A549 (cell line): Measurements from ENCODE around the gene ZSWIM5. TPM values are rescaled to one million over a fixed set of nuclear protein-coding genes. Genes with fewer than 3 reads are reported as not detected.
"Not testable (repeated sequence)": the region's sequence is repeated elsewhere in the genome, so short reads cannot be mapped to it uniquely, and the experiment has no call there.

ENCODE experiments used
- ATAC-seq, 2 experiments: fragments of 200-7000 bp in 1 of 2; fragments of >200 bp in 1 of 2; cut with Nextera tagmentation in 1 of 2; cut with Tn5 transposase in 1 of 2; 3 replicates each; pipeline versions ENCODE4 v1.8.0 to v1.9.1; 2018 to 2020; ENCODE audit warnings: mild to moderate bottlenecking in 1 of 2, moderate library complexity in 1 of 2
- CTCF ChIA-PET: fragments of 300-600 bp; sonication (Branson Sonifier 250); formaldehyde crosslinking; extraction: SDS; loops from one replicate; lab custom pipeline; 2021; ENCODE audit warnings: antibody characterized with exemption, inconsistent platforms; lab: Yijun Ruan, JAX
- POLR2A ChIA-PET: fragments of 350-600 bp; formaldehyde crosslinking; extraction: SDS; loops from one replicate; lab custom pipeline; 2021; ENCODE audit warnings: antibody characterized with exemption, inconsistent platforms; lab: Yijun Ruan, JAX
- DNase-seq, 2 experiments: peaks; one replicate each; pipeline versions ENCODE4 v3.0.0 to v3.0.0-alpha.2; 2011 to 2016; ENCODE audit warnings: low read depth in 1 of 2, low spot score in 1 of 2
- FAIRE-seq: peaks from 2 replicates; lab custom pipeline; 2011; peaks lifted over from hg19 to GRCh38; lab: Jason Lieb, UNC
- H3K27ac ChIP-seq, 2 experiments: fragments of >200 bp; sonication (Bioruptor Twin); formaldehyde crosslinking; 3 replicates each; pipeline ENCODE4 v1.5.1; 2016 to 2017
- H3K4me1 ChIP-seq: fragments of >200 bp; sonication (Bioruptor Twin); formaldehyde crosslinking; 3 replicates; pipeline ENCODE4 v1.6.1; 2016
- H3K4me2 ChIP-seq: fragments of >200 bp; sonication (Bioruptor Twin); formaldehyde crosslinking; 3 replicates; pipeline ENCODE4 v1.6.1; 2016
- H3K4me3 ChIP-seq: fragments of >200 bp; sonication (Bioruptor Twin); formaldehyde crosslinking; 3 replicates; pipeline ENCODE4 v1.5.1; 2016
- H3K9me3 ChIP-seq: fragments of >200 bp; sonication (Bioruptor Twin); formaldehyde crosslinking; 3 replicates; pipeline ENCODE4 v1.6.1; 2016
- CBX2 ChIP-seq: fragments of 200-600 bp; sonication (generic); IDR thresholded peaks from 2 replicates; pipeline ENCODE4 v1.6.1; 2016; ENCODE audit warnings: low read depth, mild to moderate bottlenecking, borderline replicate concordance
- EHF ChIP-seq: fragments of 250-450 bp; sonication (Bioruptor Pico); IDR thresholded peaks from 2 replicates; pipeline ENCODE4 v1.5.0; 2020; ENCODE audit warnings: mild to moderate bottlenecking
- ELK1 ChIP-seq: fragments of 150-350 bp; IDR thresholded peaks from 2 replicates; pipeline ENCODE4 v1.6.1; 2014; ENCODE audit warnings: low read depth, mild to moderate bottlenecking, low read length
- HDAC2 ChIP-seq: fragments of 200-600 bp; sonication (generic); IDR thresholded peaks from 2 replicates; pipeline ENCODE4 v1.6.1; 2016
- HES2 ChIP-seq: fragments of >200 bp; sonication (Bioruptor Twin); formaldehyde crosslinking; IDR thresholded peaks from 2 replicates; pipeline ENCODE4 v1.6.1; 2016
- HMGXB4 ChIP-seq: fragments of 250-450 bp; sonication (Bioruptor Pico); IDR thresholded peaks from 2 replicates; pipeline ENCODE4 v1.5.0; 2021; ENCODE audit warnings: mild to moderate bottlenecking, moderate library complexity, borderline replicate concordance
- HOXB13 ChIP-seq: fragments of 250-450 bp; sonication (Bioruptor Pico); IDR thresholded peaks from 2 replicates; pipeline ENCODE4 v1.5.0; 2020; ENCODE audit warnings: low read depth, mild to moderate bottlenecking, moderate library complexity
- HOXB5 ChIP-seq: fragments of 250-450 bp; sonication (Bioruptor Pico); IDR thresholded peaks from 2 replicates; pipeline ENCODE4 v1.5.0; 2020; ENCODE audit warnings: mild to moderate bottlenecking, moderate library complexity
- JUN ChIP-seq, 2 experiments: fragments of >200 bp; sonication (Bioruptor Twin); formaldehyde crosslinking; IDR thresholded peaks; 2 replicates in 1 of 2; 3 replicates in 1 of 2; pipeline ENCODE4 v1.6.1; 2016 to 2017
- JUNB ChIP-seq: fragments of >200 bp; sonication (Bioruptor Twin); formaldehyde crosslinking; IDR thresholded peaks from 2 replicates; pipeline ENCODE4 v1.6.1; 2016
- KDM1A ChIP-seq: fragments of 200-600 bp; sonication (generic); IDR thresholded peaks from 2 replicates; pipeline ENCODE4 v1.6.1; 2016; ENCODE audit warnings: low read depth, mild to moderate bottlenecking
- MAFK ChIP-seq: fragments of 450-650 bp; IDR thresholded peaks from 2 replicates; pipeline ENCODE4 v1.6.1; 2014; ENCODE audit not compliant: partially characterized antibody
- MYC ChIP-seq: IDR thresholded peaks from 2 replicates; pipeline ENCODE4 v1.6.1; 2012; ENCODE audit warnings: mild to moderate bottlenecking, inconsistent platforms, low read length, improper control_type of control experiment, borderline replicate concordance
- NR3C1 ChIP-seq: fragments of >200 bp; sonication (Bioruptor Twin); formaldehyde crosslinking; IDR thresholded peaks from 3 replicates; pipeline ENCODE4 v1.6.1; 2017
- POLR2A ChIP-seq: IDR thresholded peaks from 2 replicates; pipeline ENCODE4 v1.6.1; 2012; ENCODE audit warnings: mild to moderate bottlenecking, low read length
- RFX5 ChIP-seq: fragments of 450-650 bp; IDR thresholded peaks from 2 replicates; pipeline ENCODE4 v1.7.1; 2014; ENCODE audit warnings: antibody characterized with exemption, mild to moderate bottlenecking, moderate library complexity
- TFCP2L1 ChIP-seq: fragments of 250-450 bp; sonication (Bioruptor Pico); IDR thresholded peaks from 2 replicates; pipeline ENCODE4 v1.5.0; 2021; ENCODE audit warnings: mild to moderate bottlenecking
- ZFP36 ChIP-seq: fragments of 450-650 bp; IDR thresholded peaks from 2 replicates; pipeline ENCODE4 v1.6.1; 2014; ENCODE audit warnings: borderline replicate concordance; ENCODE audit not compliant: partially characterized antibody
- ZNF302 ChIP-seq: fragments of 250-450 bp; sonication (Bioruptor Pico); IDR thresholded peaks from 2 replicates; pipeline ENCODE4 v1.9.0; 2021; ENCODE audit warnings: inconsistent platforms, mild to moderate bottlenecking, moderate library complexity
- WGBS: methylation state at CpG from one replicate; pipeline ENCODE4 v1.1.6; 2017; ENCODE audit errors: missing lambda C conversion rate; 5-methylcytosine and 5-hydroxymethylcytosine counted together
- polyA plus RNA-seq, 4 experiments: library from polyadenylated mRNA; depleted of rRNA in 3 of 4; stranded (reverse); fragments of >200 nt; fragmentation: RNase III in 1 of 4; extraction: RNeasy Plus Mini Kit Qiagen cat#74134 plus additional on column Dnase treatment in 1 of 4; gene quantifications; 2 replicates in 3 of 4; 3 replicates in 1 of 4; pipeline ENCODE4 v1.2.3, GENCODE V29; 2011 to 2017
- TF ChIP-seq, protein P1 (sequence below): fragments of >200 bp; sonication (Bioruptor Twin); formaldehyde crosslinking; IDR thresholded peaks from 3 replicates; pipeline ENCODE4 v1.6.1; 2016
- TF ChIP-seq, protein P2 (sequence below): fragments of >200 bp; sonication (Bioruptor Twin); formaldehyde crosslinking; IDR thresholded peaks from 3 replicates; pipeline ENCODE4 v1.5.1; 2016

Gene ZSWIM5
- polyA plus RNA-seq, 2 of the 4 experiments (the other 2 are of a cell fraction): 0.52 to 1.3 TPM

DNA sequence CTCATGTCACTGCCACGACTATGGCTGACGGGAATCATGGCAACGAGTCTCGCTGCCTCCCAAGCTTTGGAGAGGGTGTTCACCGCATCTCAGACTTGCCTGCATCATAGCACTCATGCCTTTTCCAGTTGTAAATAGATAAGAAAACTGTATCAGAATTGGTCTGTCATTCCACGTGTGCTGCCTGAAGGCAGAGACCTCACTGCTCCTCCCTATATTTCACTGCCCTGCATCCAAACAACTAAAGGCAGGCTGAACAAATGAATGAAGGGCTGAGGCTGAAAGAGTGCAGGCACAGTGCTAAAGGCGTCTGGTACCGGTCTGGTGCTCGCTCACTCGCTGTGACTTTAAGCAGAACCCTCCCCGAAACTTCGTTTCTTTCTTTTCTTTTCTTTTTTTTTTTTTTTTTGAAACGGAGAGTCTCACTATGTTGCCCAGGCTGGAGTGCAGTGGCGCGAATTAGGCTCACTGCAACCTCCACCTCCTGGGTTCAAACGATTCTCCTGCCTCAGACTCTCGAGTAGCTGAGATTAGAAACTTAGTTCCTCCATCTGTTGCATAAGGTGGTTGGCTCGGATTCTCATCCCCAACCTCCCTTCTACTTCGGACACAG lies 220.6 kb downstream of the ZSWIM5 start:
- peaks cover 8% of the 10 kb centered on the region; the same call in 2 of the 3 replicates for H3K4me1 ChIP-seq
- no peak for TF ChIP-seq ELK1
- ChIA-PET CTCF (interaction anchor here (0.9 to 1.3 kb wide), 5 partner anchors 25 to 531 kb away, joined by 3 to 5 read pairs (median 3); no protein-coding TSS in a partner anchor), POLR2A (interaction anchor here (0.7 to 2.0 kb wide), 4 partner anchors 26 to 317 kb away, joined by 3 to 9 read pairs (median 4); partner anchors contain the start of genes HECTD3, PLK3 and UROD)
- H3K27ac ChIP-seq: peak overlapping the region; percentile 81 to 92
- H3K4me3 ChIP-seq: peak overlapping the region; percentile 74
- no peaks in the 10 kb centered on the region for H3K9me3 ChIP-seq
- no peak for DNase-seq
- ATAC-seq: peak; percentile 27 to 33; a peak in 3 of 6 replicates
- H3K4me2 ChIP-seq: peak overlapping the region; percentile 93
- FAIRE-seq: no peak
- 7% methylated on average over 18 of the region's 19 CpGs for WGBS

- WGBS: 72% methylated on average over 4 of the region's 4 CpGs
- H3K4me2 ChIP-seq, H3K4me1 ChIP-seq, POLR2A ChIA-PET, DNase-seq, CTCF ChIA-PET, H3K27ac ChIP-seq, H3K4me3 ChIP-seq, ATAC-seq, FAIRE-seq, H3K9me3 ChIP-seq: not testable (repeated sequence)
These were observed 229.0 kb downstream of the ZSWIM5 start for GRCh38 chr1:44977372-44977771.

DNA sequence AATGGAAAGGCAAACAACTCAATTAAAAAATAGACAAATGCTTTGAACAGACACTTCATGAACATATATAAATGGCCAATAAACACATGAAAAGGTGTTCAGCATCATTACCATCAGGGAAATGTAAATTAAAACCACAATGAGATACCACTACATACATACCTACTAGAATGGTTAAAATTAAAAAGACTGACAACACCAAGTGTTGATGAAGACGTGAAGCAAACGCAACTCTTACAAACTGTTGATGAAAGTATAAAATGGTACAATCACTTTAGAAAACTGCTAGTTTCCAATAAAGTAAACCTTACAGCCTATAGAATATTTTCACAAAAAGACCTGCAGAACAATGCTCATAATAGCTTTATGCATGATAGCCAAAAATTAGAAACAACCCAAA lies 230.2 kb downstream of the ZSWIM5 start:
- Histone ChIP-seq H3K4me2 (no peak overlapping the region), H3K4me3 (no peak overlapping the region), H3K4me1 (no peaks in the 10 kb centered on the region), H3K27ac (no peak overlapping the region), H3K9me3 (no peaks in the 10 kb centered on the region)
- DNase-seq (no peak), ATAC-seq (no peak), FAIRE-seq (no peak)
- ChIA-PET POLR2A (no interaction called here), CTCF (interaction anchor here (0.5 kb wide), 1 partner anchor 379 kb away, joined by 3 read pairs; no protein-coding TSS in a partner anchor)
- TF ChIP-seq TFCP2L1 (CRISPR knock-in tag) (no peak), ZNF302 (CRISPR knock-in tag) (no peak)
- 86% methylated on average over 2 of the region's 2 CpGs for WGBS

- H3K4me1 ChIP-seq: no peaks in the 10 kb centered on the region
These were observed 232.8 kb downstream of the ZSWIM5 start for GRCh38 chr1:44973645-44974044.

DNA sequence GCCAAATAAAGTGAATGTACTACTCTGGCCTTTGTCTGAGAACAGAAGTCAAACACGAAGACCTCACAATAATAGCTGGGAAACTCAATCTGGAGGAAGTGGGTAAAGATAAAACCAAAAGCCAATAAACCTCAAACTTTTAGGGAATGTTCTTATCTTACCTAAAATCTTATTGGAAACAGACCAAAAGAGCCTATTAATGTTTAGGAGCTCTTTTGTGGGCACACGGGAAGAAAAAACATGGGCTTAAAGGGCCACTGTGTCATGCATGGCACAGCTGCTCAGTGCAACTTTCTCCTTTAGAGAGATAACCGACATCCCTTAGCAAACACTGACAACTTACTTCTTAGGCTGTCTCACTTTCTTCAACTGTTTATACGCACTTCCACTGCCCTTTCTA lies 236.1 kb downstream of the ZSWIM5 start:
- Histone ChIP-seq H3K4me2 (no peak overlapping the region), H3K27ac (no peak overlapping the region)

More at GRCh38 chr1:44973645-44974044, 232.8 kb downstream of the ZSWIM5 start:
- FAIRE-seq (no peak), ATAC-seq (no peak), DNase-seq (no peak)
- Histone ChIP-seq H3K4me2 (no peak overlapping the region), H3K4me3 (no peak overlapping the region), H3K9me3 (no peaks in the 10 kb centered on the region), H3K27ac (no peak overlapping the region)
- POLR2A ChIA-PET: no interaction called here
- TF ChIP-seq CBX2 (no peak), NR3C1 (no peak), HDAC2 (no peak), JUNB (no peak), EHF (CRISPR knock-in tag) (no peak), ZFP36 (no peak), KDM1A (no peak), RFX5 (no peak)
- CTCF ChIA-PET: no interaction called here
- WGBS: 93% methylated on average over 1 of the region's 1 CpG

More for the DNA sequence above, 236.1 kb downstream of the ZSWIM5 start:
- POLR2A ChIA-PET: no interaction called here
- ATAC-seq: no peak
- Histone ChIP-seq H3K4me1 (no peaks in the 10 kb centered on the region), H3K4me3 (no peak overlapping the region), H3K9me3 (no peaks in the 10 kb centered on the region)
- no peak for DNase-seq
- CTCF ChIA-PET: interaction anchor here (1.0 kb wide), 1 partner anchor 44 kb away, joined by 7 read pairs; no protein-coding TSS in a partner anchor
- WGBS: 70% methylated on average over 4 of the region's 4 CpGs
- FAIRE-seq: no peak
- TF ChIP-seq HOXB13 (CRISPR knock-in tag): no peak
- no peak for TF ChIP-seq HMGXB4
- no peak for TF ChIP-seq HOXB5
- no peak for TF ChIP-seq MYC
- TF ChIP-seq, protein P1, sequence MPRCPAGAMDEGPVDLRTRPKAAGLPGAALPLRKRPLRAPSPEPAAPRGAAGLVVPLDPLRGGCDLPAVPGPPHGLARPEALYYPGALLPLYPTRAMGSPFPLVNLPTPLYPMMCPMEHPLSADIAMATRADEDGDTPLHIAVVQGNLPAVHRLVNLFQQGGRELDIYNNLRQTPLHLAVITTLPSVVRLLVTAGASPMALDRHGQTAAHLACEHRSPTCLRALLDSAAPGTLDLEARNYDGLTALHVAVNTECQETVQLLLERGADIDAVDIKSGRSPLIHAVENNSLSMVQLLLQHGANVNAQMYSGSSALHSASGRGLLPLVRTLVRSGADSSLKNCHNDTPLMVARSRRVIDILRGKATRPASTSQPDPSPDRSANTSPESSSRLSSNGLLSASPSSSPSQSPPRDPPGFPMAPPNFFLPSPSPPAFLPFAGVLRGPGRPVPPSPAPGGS: no peak
- TF ChIP-seq NR3C1: no peak
- TF ChIP-seq HES2: no peak
- no peak for TF ChIP-seq KDM1A
- TF ChIP-seq, protein P2, sequence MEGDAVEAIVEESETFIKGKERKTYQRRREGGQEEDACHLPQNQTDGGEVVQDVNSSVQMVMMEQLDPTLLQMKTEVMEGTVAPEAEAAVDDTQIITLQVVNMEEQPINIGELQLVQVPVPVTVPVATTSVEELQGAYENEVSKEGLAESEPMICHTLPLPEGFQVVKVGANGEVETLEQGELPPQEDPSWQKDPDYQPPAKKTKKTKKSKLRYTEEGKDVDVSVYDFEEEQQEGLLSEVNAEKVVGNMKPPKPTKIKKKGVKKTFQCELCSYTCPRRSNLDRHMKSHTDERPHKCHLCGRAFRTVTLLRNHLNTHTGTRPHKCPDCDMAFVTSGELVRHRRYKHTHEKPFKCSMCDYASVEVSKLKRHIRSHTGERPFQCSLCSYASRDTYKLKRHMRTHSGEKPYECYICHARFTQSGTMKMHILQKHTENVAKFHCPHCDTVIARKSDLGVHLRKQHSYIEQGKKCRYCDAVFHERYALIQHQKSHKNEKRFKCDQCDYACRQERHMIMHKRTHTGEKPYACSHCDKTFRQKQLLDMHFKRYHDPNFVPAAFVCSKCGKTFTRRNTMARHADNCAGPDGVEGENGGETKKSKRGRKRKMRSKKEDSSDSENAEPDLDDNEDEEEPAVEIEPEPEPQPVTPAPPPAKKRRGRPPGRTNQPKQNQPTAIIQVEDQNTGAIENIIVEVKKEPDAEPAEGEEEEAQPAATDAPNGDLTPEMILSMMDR: no peak
- no peak for TF ChIP-seq MAFK
- no peak for TF ChIP-seq JUN (IDR thresholded peaks at IDR 0.05)
- TF ChIP-seq ZFP36: no peak
- no peak for TF ChIP-seq POLR2A
